ENCODE measurements around the gene PLEKHG4B. TPM values are rescaled to one million over a fixed set of nuclear protein-coding genes. Genes with fewer than 3 reads are reported as not detected.

Gene PLEKHG4B
- polyA plus RNA-seq, 1 donor (not counting 4 experiments of a cell fraction or from before 2014, with no cell fraction given): not detected

- Histone ChIP-seq H3K79me2 (ENCODE audit: control insufficient read depth, insufficient read depth, low read length) (no peaks in the 10 kb centered on the region), H3K9me3 (ENCODE audit: control insufficient read depth, low read depth, low read length) (no peaks in the 10 kb centered on the region), H3K4me1 (ENCODE audit: control insufficient read depth, extremely low read depth, insufficient read depth, low read length) (peaks cover 2% of the 10 kb centered on the region), H4K20me1 (ENCODE audit: control insufficient read depth, extremely low read depth, insufficient read depth, low read length) (peaks cover 4% of the 10 kb centered on the region), H3K36me3 (ENCODE audit: control insufficient read depth in 2 of 2, extremely low read depth in 1 of 2, insufficient read depth in 2 of 2, low read length in 2 of 2) (no peaks in the 10 kb centered on the region), H3K9ac (ENCODE audit: control insufficient read depth, extremely low read depth, insufficient read depth, low read length) (no peak overlapping the region), H3K27ac (ENCODE audit: control insufficient read depth, insufficient read depth, low read length) (no peak overlapping the region), H2AFZ (ENCODE audit: control insufficient read depth, low read length) (no peak overlapping the region), H3K4me2 (ENCODE audit: control insufficient read depth, extremely low read depth, insufficient read depth, low read depth, low read length) (no peak overlapping the region), H3K27me3 (ENCODE audit: control insufficient read depth, extremely low read depth, insufficient read depth, low read length) (peaks cover 26% of the 10 kb centered on the region), H3K4me3 (ENCODE audit: control insufficient read depth in 2 of 3, extremely low read depth in 1 of 3, insufficient read depth in 2 of 3, low read depth in 1 of 3, low read length in 3 of 3) (no peak overlapping the region), H3K9me1 (ENCODE audit: control insufficient read depth, extremely low read depth, insufficient read depth, low read length) (no peaks in the 10 kb centered on the region)
- dilution Hi-C loops (cut with MboI; ENCODE audit: extremely low pct_ligation_motif_present, low sequenced_read_pairs): no loop called here
- FAIRE-seq (no peak), DNase-seq (ENCODE audit: low read depth, low spot score) (no peak)
- no peak for TF ChIP-seq EZH2 (IDR thresholded peaks at IDR 0.05; ENCODE audit: low read length)
- TF ChIP-seq, protein P1, sequence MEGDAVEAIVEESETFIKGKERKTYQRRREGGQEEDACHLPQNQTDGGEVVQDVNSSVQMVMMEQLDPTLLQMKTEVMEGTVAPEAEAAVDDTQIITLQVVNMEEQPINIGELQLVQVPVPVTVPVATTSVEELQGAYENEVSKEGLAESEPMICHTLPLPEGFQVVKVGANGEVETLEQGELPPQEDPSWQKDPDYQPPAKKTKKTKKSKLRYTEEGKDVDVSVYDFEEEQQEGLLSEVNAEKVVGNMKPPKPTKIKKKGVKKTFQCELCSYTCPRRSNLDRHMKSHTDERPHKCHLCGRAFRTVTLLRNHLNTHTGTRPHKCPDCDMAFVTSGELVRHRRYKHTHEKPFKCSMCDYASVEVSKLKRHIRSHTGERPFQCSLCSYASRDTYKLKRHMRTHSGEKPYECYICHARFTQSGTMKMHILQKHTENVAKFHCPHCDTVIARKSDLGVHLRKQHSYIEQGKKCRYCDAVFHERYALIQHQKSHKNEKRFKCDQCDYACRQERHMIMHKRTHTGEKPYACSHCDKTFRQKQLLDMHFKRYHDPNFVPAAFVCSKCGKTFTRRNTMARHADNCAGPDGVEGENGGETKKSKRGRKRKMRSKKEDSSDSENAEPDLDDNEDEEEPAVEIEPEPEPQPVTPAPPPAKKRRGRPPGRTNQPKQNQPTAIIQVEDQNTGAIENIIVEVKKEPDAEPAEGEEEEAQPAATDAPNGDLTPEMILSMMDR (optimal IDR thresholded peaks at IDR 0.05 in 1 of 3, IDR thresholded peaks at IDR 0.05 in 1 of 3, conservative IDR thresholded peaks at IDR 0.05 in 1 of 3; ENCODE audit: extremely low read depth in 1 of 3, insufficient read depth in 2 of 3, low read length in 3 of 3): no peak
Measured at GRCh38 chr5:185095-186070, 93.4 kb downstream of the PLEKHG4B start.

- H2AFZ ChIP-seq (ENCODE audit: control insufficient read depth, low read length): no peak overlapping the region
- no peak overlapping the region for H3K9ac ChIP-seq (ENCODE audit: control insufficient read depth, extremely low read depth, insufficient read depth, low read length)
- no peaks in the 10 kb centered on the region for H3K79me2 ChIP-seq (ENCODE audit: control insufficient read depth, insufficient read depth, low read length)
- H3K27ac ChIP-seq (ENCODE audit: control insufficient read depth, insufficient read depth, low read length): no peak overlapping the region
- no peak overlapping the region for H3K4me3 ChIP-seq (ENCODE audit: control insufficient read depth in 2 of 3, extremely low read depth in 1 of 3, insufficient read depth in 2 of 3, low read depth in 1 of 3, low read length in 3 of 3)
- no peaks in the 10 kb centered on the region for H3K9me1 ChIP-seq (ENCODE audit: control insufficient read depth, extremely low read depth, insufficient read depth, low read length)
- DNase-seq (ENCODE audit: low read depth, low spot score) (no peak), FAIRE-seq (no peak)
- H3K9me3 ChIP-seq (ENCODE audit: control insufficient read depth, low read depth, low read length): no peaks in the 10 kb centered on the region
- H3K4me1 ChIP-seq (ENCODE audit: control insufficient read depth, extremely low read depth, insufficient read depth, low read length): peaks cover 2% of the 10 kb centered on the region
- dilution Hi-C loops (cut with MboI; ENCODE audit: extremely low pct_ligation_motif_present, low sequenced_read_pairs): no loop called here
- no peaks in the 10 kb centered on the region for H3K36me3 ChIP-seq (ENCODE audit: control insufficient read depth in 2 of 2, extremely low read depth in 1 of 2, insufficient read depth in 2 of 2, low read length in 2 of 2)
- peaks cover 32% of the 10 kb centered on the region for H3K27me3 ChIP-seq (ENCODE audit: control insufficient read depth, extremely low read depth, insufficient read depth, low read length)
- TF ChIP-seq, protein P1 (optimal IDR thresholded peaks at IDR 0.05 in 1 of 3, IDR thresholded peaks at IDR 0.05 in 1 of 3, conservative IDR thresholded peaks at IDR 0.05 in 1 of 3; ENCODE audit: extremely low read depth in 1 of 3, insufficient read depth in 2 of 3, low read length in 3 of 3): no peak
- no peak for TF ChIP-seq EZH2 (IDR thresholded peaks at IDR 0.05; ENCODE audit: low read length)
- H3K4me2 ChIP-seq (ENCODE audit: control insufficient read depth, extremely low read depth, insufficient read depth, low read depth, low read length): no peak overlapping the region
- H4K20me1 ChIP-seq (ENCODE audit: control insufficient read depth, extremely low read depth, insufficient read depth, low read length): peaks cover 4% of the 10 kb centered on the region
Measured at GRCh38 chr5:186091-187041, 94.4 kb downstream of the PLEKHG4B start.

Data from keratinocyte (primary cell).